Measurements from ENCODE around the gene MYCN.

DNA sequence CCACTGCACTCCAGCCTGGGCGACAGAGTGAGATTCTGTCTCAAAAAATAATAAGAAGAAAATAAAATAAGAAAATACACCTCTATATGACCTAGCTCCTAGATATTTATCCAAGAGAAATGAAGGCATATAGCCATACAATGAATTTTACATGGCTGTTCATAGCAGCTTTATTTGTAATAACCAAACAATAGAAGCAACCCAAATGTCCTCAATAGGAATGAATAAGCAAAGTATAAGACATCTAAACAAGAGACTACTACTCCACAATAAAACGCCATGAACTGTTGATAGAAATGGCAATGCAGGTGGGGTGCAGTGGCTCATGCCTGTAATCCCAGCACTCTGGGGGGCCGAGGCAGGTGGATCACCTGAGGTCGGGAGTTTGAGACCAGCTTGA lies 31.2 kb upstream of the MYCN start:
- TF ChIP-seq, protein P1, sequence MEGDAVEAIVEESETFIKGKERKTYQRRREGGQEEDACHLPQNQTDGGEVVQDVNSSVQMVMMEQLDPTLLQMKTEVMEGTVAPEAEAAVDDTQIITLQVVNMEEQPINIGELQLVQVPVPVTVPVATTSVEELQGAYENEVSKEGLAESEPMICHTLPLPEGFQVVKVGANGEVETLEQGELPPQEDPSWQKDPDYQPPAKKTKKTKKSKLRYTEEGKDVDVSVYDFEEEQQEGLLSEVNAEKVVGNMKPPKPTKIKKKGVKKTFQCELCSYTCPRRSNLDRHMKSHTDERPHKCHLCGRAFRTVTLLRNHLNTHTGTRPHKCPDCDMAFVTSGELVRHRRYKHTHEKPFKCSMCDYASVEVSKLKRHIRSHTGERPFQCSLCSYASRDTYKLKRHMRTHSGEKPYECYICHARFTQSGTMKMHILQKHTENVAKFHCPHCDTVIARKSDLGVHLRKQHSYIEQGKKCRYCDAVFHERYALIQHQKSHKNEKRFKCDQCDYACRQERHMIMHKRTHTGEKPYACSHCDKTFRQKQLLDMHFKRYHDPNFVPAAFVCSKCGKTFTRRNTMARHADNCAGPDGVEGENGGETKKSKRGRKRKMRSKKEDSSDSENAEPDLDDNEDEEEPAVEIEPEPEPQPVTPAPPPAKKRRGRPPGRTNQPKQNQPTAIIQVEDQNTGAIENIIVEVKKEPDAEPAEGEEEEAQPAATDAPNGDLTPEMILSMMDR (IDR thresholded peaks at IDR 0.05; ENCODE audit: insufficient read depth, low read length, poor library complexity, severe bottlenecking) = no peak
- TF ChIP-seq EZH2phosphoT487 (conservative IDR thresholded peaks at IDR 0.05; ENCODE audit: low read length) = no peak
